Lower leg skin (tissue), 3 donors: ENCODE measurements around the gene STARD13.

Source experiments
- CTCF ChIP-seq, 3 donors: fragments of 450-650 bp; IDR thresholded peaks; one replicate each; pipeline ENCODE4 v1.5.1; 2016; ENCODE audit warnings: antibody characterized with exemption in 3 of 3, mild to moderate bottlenecking in 3 of 3, moderate library complexity in 2 of 3
- POLR2A ChIP-seq, 2 donors: fragments of 450-650 bp; IDR thresholded peaks; one replicate each; pipeline ENCODE4 v1.6.1; 2016 to 2017; ENCODE audit warnings: antibody characterized with exemption in 2 of 2, mild to moderate bottlenecking in 1 of 2, moderate library complexity in 1 of 2

GRCh38 chr13:33262997-33263396 lies 22.6 kb downstream of the STARD13 start:
- no peak for TF ChIP-seq CTCF (IDR thresholded peaks at IDR 0.05)
- TF ChIP-seq POLR2A (IDR thresholded peaks at IDR 0.05) = no peak
